GM12864 (cell line): ENCODE data around the gene ZBTB11.

Experiments used
- DNase-seq: peaks from one replicate; pipeline ENCODE4 v3.0.0-alpha.2; 2011; ENCODE audit warnings: low read depth
- H3K4me3 ChIP-seq: 2 replicates; pipeline ENCODE4 v1.5.1; 2011; ENCODE audit warnings: mild to moderate bottlenecking, low read depth, low read length, control low read depth
- TF ChIP-seq, protein P1 (sequence below): IDR thresholded peaks from 2 replicates; pipeline ENCODE4 v1.5.1; 2011; ENCODE audit warnings: low read depth, mild to moderate bottlenecking, moderate library complexity, low read length, control low read depth, inconsistent platforms; ENCODE audit errors: missing control alignments

ZBTB11 gene

DNA sequence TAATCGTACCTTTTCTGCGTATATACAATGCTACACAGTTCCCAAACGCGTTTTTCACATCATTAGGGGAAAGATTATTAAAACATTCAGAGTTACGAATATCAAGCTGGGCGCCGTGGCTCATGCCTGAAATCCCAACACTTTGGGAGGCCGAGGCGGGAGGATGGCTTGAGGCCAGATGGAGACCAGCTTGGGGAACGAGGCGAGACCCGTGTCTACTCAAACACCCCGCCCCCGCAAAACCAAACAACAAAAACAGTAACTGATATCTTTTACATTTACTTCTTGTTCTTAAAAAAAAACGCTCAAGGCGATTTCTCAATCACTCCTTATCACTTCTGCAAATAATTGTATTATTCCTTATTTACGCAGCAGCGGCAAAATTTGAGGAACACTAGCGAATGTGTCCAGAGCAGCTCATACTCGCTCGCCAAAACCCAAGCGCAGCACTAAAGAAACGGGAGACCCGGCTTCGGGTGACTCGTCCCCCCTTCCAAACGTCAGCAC, 1.2 kb downstream of the ZBTB11 start:
- TF ChIP-seq, protein P1, sequence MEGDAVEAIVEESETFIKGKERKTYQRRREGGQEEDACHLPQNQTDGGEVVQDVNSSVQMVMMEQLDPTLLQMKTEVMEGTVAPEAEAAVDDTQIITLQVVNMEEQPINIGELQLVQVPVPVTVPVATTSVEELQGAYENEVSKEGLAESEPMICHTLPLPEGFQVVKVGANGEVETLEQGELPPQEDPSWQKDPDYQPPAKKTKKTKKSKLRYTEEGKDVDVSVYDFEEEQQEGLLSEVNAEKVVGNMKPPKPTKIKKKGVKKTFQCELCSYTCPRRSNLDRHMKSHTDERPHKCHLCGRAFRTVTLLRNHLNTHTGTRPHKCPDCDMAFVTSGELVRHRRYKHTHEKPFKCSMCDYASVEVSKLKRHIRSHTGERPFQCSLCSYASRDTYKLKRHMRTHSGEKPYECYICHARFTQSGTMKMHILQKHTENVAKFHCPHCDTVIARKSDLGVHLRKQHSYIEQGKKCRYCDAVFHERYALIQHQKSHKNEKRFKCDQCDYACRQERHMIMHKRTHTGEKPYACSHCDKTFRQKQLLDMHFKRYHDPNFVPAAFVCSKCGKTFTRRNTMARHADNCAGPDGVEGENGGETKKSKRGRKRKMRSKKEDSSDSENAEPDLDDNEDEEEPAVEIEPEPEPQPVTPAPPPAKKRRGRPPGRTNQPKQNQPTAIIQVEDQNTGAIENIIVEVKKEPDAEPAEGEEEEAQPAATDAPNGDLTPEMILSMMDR, result no peak
- no peak for DNase-seq
- peak overlapping the region; percentile 90 for H3K4me3 ChIP-seq

GRCh38 chr3:101674518-101674917, 2.4 kb downstream of the ZBTB11 start:
- TF ChIP-seq, protein P1, result no peak
- H3K4me3 ChIP-seq, result peak overlapping the region; percentile 4; the same call in 1 of the 2 replicates
- no peak for DNase-seq

DNA sequence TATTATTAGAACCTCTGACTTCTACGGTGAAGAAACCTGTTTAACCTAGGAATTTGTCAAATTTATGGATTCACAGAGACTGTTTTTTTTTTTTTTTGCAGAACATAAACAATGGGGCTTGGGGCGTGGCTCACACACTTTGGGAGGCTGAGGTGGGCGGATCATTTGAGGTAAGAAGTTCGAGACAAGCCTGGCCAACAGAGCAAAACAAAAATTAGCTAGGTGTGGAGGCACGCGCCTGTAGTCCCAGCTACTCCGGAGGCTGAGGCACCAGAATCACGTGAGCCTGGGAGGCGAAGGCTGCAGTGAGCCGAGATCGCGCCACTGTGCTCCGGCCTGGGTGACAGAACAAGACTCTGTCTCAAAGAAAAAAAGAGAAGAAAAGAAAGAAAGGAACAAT, 3.0 kb downstream of the ZBTB11 start:
- H3K4me3 ChIP-seq, result no peak overlapping the region
- no peak for DNase-seq
- TF ChIP-seq, protein P1, result no peak

DNA sequence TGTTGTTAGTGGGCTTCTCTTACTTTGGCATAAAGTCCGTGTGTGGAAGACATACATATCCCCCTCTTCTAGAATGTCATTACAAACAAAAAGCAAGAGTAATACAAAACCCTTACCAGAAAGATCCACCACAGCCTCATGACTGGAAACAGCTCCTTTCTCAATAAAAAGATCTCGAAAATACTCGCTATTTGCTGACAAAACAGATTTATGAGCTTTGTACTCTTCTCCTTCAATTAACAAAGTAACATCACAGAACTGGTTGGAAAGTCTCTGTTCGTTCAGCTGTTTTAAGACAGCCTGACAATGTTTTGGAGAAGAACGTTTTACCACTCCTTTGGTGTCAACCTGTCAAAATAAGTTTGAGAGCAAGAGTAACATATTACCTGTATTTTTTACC, 5.9 kb downstream of the ZBTB11 start:
- no peak overlapping the region for H3K4me3 ChIP-seq
- TF ChIP-seq, protein P1, result no peak
- DNase-seq, result no peak

DNA sequence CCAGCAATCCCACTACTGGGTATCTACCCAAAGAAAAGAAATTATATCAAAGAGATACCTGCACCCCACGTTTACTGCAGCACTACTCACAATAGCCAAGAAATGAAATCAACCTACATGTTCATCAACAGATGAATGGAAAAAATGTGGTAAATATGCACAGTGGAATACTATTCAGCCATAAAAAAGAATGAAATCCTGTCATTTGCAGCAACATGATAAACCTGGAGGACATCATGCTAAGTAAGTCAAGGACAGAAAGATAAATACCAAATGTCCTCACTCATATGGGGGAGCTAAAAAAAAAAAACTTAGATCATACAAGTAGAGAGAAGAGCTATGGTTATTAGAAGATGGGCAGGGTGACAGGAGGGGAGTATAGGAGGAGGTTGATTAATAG, 9.1 kb downstream of the ZBTB11 start:
- no peak overlapping the region for H3K4me3 ChIP-seq
- no peak for DNase-seq
- TF ChIP-seq, protein P1, result no peak

DNA sequence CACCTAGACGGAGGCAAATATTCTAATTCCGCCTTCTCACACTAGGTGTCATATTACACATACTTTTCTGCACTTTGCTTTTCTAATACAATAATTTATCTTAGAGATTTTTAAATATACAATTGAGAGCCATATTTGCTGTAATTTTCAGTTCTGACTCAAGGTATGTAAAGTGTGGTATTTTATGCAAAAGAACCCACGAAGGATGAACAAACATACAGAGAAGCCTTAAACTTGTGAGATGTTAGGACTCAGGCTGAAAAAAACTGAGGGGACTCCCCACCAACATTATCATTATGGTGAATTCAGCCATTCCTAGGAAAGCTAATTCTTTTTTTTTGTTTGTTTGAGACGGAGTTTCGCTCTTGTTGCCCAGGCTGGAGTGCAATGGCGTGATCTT, 9.6 kb downstream of the ZBTB11 start:
- H3K4me3 ChIP-seq, result no peak overlapping the region
- TF ChIP-seq, protein P1, result no peak
- DNase-seq, result no peak

DNA sequence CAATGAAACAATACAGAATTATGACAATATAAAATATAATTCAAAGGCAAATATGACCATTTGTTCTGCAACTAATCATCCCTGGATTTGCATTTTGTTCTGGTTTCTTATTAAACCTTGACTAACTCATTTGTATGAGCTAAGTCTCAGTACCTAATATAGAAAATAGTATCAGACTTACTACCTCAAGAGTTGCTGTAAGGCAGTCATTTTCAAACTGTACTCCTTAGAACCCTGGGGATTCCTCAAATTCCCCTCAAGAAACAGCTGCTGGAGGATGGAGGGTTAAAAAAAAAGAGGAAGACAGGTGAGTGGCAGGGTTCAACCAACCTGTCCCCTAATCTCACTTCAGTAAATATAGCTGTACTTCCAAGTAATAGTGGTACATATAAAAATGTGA, 11.1 kb downstream of the ZBTB11 start:
- TF ChIP-seq, protein P1, result no peak
- H3K4me3 ChIP-seq, result no peak overlapping the region
- DNase-seq, result no peak
